LNCaP clone FGC (cell line): Measurements from ENCODE around the gene NACC1.
A peak's percentile ranks its signal among the peaks of the same experiment; 100 is the strongest.

Source experiments
- DNase-seq: peaks from one replicate; pipeline ENCODE4 v3.0.0-alpha.2; 2011; ENCODE audit warnings: low read depth
- H3K4me3 ChIP-seq: 2 replicates; pipeline ENCODE4 v1.5.1; 2011; ENCODE audit warnings: mild to moderate bottlenecking, low read depth, low read length, control low read depth
- TF ChIP-seq, protein P1 (sequence below): IDR thresholded peaks from 2 replicates; pipeline ENCODE4 v1.5.1; 2012; ENCODE audit warnings: mild to moderate bottlenecking; ENCODE audit not compliant: control insufficient read depth, insufficient read depth; ENCODE audit errors: extremely low read depth

NACC1 gene

DNA sequence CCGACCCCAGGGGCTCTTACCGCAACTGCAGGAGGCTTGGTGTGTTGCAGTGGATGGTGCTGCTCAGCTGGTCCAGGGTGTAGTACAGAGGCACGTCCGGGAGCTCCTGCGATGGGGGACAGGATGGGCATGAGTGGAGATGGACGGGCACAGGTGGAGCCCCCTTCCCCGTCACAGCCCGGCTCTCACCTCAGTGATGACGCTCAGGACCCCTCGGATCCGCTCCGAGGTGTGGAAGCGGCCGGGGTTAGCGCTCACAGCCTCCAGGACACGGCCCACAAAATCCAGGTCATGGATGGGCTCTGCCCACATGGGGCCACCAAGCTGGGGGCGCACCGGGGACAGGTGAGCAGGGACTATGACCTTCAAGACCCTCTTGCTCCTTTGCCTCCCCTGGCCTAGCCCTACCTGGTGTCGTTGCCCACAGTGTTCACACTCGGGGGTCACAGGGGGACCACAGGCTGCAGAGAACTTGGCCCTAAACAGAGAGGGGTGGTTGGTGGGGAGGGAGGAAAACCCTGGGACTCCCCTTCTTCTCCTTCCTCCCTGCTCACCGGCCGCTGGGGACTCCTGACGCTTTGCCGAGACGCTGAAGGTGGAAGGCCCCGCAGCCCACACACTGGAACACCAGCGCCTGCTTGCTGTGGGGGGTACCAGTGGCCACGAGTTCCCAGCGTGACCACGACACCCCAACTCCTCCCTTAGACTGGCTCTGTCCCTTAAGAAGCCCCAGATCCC, 8.5 kb upstream of the NACC1 start:
- H3K4me3 ChIP-seq = no peak overlapping the region
- DNase-seq = no peak
- TF ChIP-seq, protein P1, sequence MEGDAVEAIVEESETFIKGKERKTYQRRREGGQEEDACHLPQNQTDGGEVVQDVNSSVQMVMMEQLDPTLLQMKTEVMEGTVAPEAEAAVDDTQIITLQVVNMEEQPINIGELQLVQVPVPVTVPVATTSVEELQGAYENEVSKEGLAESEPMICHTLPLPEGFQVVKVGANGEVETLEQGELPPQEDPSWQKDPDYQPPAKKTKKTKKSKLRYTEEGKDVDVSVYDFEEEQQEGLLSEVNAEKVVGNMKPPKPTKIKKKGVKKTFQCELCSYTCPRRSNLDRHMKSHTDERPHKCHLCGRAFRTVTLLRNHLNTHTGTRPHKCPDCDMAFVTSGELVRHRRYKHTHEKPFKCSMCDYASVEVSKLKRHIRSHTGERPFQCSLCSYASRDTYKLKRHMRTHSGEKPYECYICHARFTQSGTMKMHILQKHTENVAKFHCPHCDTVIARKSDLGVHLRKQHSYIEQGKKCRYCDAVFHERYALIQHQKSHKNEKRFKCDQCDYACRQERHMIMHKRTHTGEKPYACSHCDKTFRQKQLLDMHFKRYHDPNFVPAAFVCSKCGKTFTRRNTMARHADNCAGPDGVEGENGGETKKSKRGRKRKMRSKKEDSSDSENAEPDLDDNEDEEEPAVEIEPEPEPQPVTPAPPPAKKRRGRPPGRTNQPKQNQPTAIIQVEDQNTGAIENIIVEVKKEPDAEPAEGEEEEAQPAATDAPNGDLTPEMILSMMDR = no peak

DNA sequence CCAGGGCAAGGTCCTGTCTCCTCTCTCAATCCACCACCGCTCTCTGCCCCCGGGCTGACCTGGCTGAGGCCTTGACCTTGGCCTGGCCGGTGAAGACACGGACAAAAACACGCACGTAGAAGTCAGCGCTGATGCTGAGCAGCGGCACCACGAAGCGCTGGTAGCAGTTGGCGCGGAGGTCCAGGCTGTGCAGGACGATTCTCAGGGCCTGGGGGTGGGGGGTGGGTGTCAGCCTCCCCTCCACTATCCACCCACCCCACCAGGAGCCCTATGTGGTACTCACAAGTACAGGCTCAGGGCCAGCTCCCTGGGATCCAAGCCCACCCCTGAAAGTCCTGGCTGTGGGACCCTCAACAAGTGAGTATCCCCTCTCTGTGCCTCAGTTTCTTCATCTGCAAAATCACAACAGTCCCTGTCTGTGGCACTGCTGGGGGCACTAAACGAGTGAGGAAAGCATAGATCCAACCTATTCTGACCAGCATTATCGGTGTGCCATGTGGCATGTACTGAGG, 7.9 kb upstream of the NACC1 start:
- no peak for DNase-seq
- H3K4me3 ChIP-seq = no peak overlapping the region
- TF ChIP-seq, protein P1 = no peak

DNA sequence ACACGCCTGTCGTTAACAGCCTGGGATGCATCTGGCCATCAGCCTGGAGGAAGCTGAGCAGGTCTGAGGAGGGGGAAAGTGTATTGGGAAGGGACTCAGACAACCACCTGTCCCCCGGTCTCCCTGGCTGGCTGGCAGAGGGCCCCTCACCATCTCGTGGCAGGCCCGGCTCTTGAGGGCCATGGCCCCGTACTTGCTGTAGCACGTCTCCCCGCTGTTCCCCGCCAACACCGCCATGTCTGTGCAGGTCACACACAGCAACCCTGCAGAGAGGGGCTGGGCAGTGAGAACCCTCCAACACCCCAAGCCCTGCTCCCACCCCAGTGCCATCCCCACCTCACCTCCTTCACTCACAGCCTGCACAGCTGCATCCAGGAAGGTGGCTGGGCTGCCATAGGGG, 5.5 kb upstream of the NACC1 start:
- TF ChIP-seq, protein P1 = no peak
- no peak for DNase-seq
- no peak overlapping the region for H3K4me3 ChIP-seq

DNA sequence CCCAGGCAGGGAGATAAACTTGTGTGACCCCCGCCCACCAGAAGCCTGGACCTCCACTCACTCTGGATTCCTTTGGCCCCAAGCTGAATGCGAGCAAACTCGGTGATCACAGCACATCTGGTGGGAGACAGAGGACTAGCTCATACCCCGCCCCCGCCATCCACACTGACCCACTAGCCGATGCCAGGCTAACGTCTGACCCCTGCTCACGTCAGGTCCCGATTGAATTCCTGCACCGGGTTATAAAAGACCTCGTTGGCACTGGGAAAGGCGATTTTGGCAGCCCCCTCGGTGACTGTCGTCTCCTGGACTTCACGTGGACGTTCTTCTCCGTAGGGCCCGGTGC, 2.2 kb upstream of the NACC1 start:
- H3K4me3 ChIP-seq = peak overlapping the region; percentile 97
- TF ChIP-seq, protein P1 = no peak
- no peak for DNase-seq

DNA sequence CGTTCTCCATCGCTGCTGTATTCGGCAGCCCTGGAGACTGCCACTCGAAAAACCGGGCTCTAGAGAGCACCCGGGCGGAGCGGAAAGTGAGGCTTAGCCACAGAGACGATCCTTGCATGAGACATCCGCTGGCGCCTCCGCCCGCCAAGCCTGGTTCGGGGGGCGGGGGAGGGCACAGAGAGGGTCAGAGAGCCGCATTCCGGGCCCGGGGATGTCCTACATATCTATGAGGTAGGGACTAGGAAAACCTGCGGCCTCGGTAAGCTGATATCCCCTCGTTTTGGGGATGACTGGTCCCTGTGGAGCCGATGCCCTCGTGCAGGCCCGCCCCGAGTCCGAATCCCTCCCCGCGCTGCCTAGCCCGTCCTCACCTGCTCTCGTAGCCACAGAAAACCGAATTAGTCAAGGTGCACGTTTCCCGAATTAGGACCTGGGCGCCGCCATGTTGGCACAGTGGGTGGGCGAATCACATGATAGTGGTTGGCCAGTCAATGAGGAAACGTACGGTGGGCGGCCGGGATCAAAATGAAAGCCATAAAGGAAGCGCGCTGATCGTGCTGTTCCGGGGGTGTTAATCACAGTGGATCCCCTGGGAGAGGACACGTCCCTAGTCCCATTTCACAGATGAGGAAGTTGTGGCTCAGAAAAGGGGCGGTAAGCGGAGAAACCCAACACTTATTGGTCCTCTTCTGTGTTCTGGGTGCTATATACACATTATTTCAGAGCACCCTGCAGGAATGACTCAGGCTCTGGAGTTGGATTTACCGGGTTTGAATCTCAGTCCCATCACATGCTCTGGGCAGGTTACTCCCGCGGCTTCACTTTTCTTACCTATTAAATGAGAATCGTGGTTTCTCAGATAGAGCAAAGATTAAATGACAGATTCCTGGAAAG, 1.5 kb upstream of the NACC1 start, which contains the start of gene TRMT1:
Gene TRMT1, minus strand, starts transcription at position 459 of the 894 bp plus-strand sequence. Its CDS starts 341 bp downstream, at position 118.
- DNase-seq = peak; percentile 75
- peak within 1 kb of the TSS; percentile 97 for H3K4me3 ChIP-seq
- TF ChIP-seq, protein P1 = no peak

DNA sequence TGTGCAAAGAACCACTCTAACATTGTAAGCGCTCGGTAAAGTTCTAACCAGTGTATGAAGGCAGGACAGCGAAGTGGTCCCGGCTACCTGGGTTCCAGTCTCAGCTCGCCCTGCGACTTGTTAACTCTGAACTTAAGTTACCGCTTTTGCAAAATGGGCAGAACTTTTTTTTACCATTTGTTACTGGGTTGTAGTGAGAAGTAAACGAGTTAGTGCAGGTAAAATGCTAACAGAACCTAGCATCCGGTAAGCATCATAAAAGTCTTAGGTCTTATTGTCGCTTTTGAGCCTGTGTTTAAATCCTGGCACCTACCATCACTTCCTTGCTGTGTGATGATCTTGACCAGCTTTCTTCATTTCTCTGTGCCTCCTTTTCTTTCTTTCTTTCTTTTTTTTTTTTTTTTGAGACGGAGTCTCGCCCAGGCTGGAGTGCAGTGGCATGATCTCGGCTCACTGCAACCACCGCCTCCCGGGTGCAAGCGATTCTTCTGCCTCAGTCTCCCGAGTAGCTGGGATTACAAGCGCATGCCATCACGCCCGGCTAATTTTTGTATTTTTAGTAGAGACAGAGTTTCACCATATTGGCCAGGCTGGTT, 790 bp upstream of the NACC1 start:
- DNase-seq = no peak
- H3K4me3 ChIP-seq = peak overlapping the region; percentile 97

More for the DNA sequence above, 790 bp upstream of the NACC1 start:
- TF ChIP-seq, protein P1 = no peak
